ENCODE data around the gene GUSB. TPM values are rescaled to one million over a fixed set of nuclear protein-coding genes. Genes with fewer than 3 reads are reported as not detected.

GUSB gene
- total and polyA plus RNA-seq, 10 donors: 41.4 to 93.0 (median 61.9) TPM

- DNase-seq: no peak
- Histone ChIP-seq H3K27ac (no peak overlapping the region), H3K4me3 (no peak overlapping the region), H3K4me1 (peaks cover 0 to 17% (median 0%) of the 10 kb centered on the region in 6 donors), H3K9me3 (no peaks in the 10 kb centered on the region), H3K36me3 (peaks cover 0 to 18% (median 0%) of the 10 kb centered on the region in 6 donors), H3K27me3 (replicated peaks in 1 of 7) (no peaks in the 10 kb centered on the region)
- TF ChIP-seq CTCF (IDR thresholded peaks at IDR 0.05 in 8 of 11, conservative IDR thresholded peaks at IDR 0.05 in 3 of 11) (no peak), POLR2A (IDR thresholded peaks at IDR 0.05) (no peak), POLR2AphosphoS5 (IDR thresholded peaks at IDR 0.05) (no peak)
- WGBS, 5 donors: 74 to 79% (median 77%) methylated on average over 8 of the region's 8 CpGs
- intact Hi-C loops (cut with DNase I; ENCODE audit: low total_unique reads): no loop called here
These were observed 65.9 kb downstream of the GUSB start for GRCh38 chr7:65915921-65916657.

- intact Hi-C loops (cut with DNase I; ENCODE audit: low total_unique reads): no loop called here
- Histone ChIP-seq H3K36me3 (no peaks in the 10 kb centered on the region), H3K4me3 (no peak overlapping the region), H3K27me3 (replicated peaks in 1 of 7) (no peaks in the 10 kb centered on the region), H3K27ac (no peak overlapping the region), H3K4me1 (peaks cover 0 to 16% (median 0%) of the 10 kb centered on the region in 6 donors), H3K9me3 (no peaks in the 10 kb centered on the region)
- 93 to 95% (median 94%) methylated on average over 7 of the region's 7 CpGs for WGBS, 5 donors
- DNase-seq: no peak
- no peak for TF ChIP-seq POLR2A (IDR thresholded peaks at IDR 0.05)
- TF ChIP-seq CTCF (IDR thresholded peaks at IDR 0.05 in 8 of 11, conservative IDR thresholded peaks at IDR 0.05 in 3 of 11): no peak
- no peak for TF ChIP-seq POLR2AphosphoS5 (IDR thresholded peaks at IDR 0.05)
These were observed 69.8 kb downstream of the GUSB start for GRCh38 chr7:65912237-65912636.

Small RNAs within 50 kb of the gene (small RNA-seq; reads per million reads assigned to genes)
- gene AC073261.1: 0 reads per million in 4 donors

Other genes with a start within 250 kb of the GUSB start
- gene VKORC1L1, start 109.1 kb downstream of the GUSB start, total RNA-seq: 10 to 100 TPM in 5 of 7 donors, 1 to 10 TPM in 2; 9.4 to 13.3 (median 10.7) TPM
- 1 to 10 TPM; 2.6 to 4.6 (median 3.8) TPM for gene VKORC1L1, start 109.1 kb downstream of the GUSB start, polyA plus RNA-seq
- 10 to 100 TPM; 30.9 to 45.1 (median 39.3) TPM for gene ASL, start 93.6 kb upstream of the GUSB start, total RNA-seq
- gene ASL, start 93.6 kb upstream of the GUSB start, polyA plus RNA-seq: 10 to 100 TPM; 24.6 to 56.4 (median 51.2) TPM
- 10 to 100 TPM; 30.3 to 46.2 (median 42.5) TPM for gene CRCP, start 132.6 kb upstream of the GUSB start, total RNA-seq
- 10 to 100 TPM; 11.5 to 30.9 (median 12.0) TPM for gene CRCP, start 132.6 kb upstream of the GUSB start, polyA plus RNA-seq
- gene TPST1, start 223.1 kb upstream of the GUSB start, total RNA-seq: 10 to 100 TPM; 18.2 to 58.5 (median 34.6) TPM
- gene TPST1, start 223.1 kb upstream of the GUSB start, polyA plus RNA-seq: 1 to 10 TPM; 4.8 to 9.5 (median 5.3) TPM